NCI-H146 treated with DMSO at 0.1 percent for 48 hours (cell line): ENCODE data around the gene F2R.

Source experiments
- DNase-seq: peaks from one replicate; lab custom pipeline; 2025; ENCODE audit not compliant: unreplicated experiment; lab: John Stamatoyannopoulos, UW

F2R gene

GRCh38 chr5:76690037-76690679, 25.8 kb upstream of the F2R start:
- DNase-seq: no peak

- DNase-seq: no peak
These were observed 25.0 kb upstream of the F2R start for GRCh38 chr5:76690704-76691466.

GRCh38 chr5:76691467-76692273, 24.3 kb upstream of the F2R start:
- no peak for DNase-seq

GRCh38 chr5:76692274-76692540, 23.7 kb upstream of the F2R start:
- DNase-seq: no peak

GRCh38 chr5:76692651-76693050, 23.3 kb upstream of the F2R start:
- no peak for DNase-seq

- DNase-seq: no peak
These were observed 22.8 kb upstream of the F2R start for GRCh38 chr5:76693141-76693540.

- no peak for DNase-seq
These were observed 21.6 kb upstream of the F2R start for GRCh38 chr5:76694317-76694716.

- no peak for DNase-seq
These were observed 20.6 kb upstream of the F2R start for GRCh38 chr5:76695346-76695745.

GRCh38 chr5:76696251-76696650, 19.7 kb upstream of the F2R start:
- no peak for DNase-seq

GRCh38 chr5:76697670-76698069, 18.3 kb upstream of the F2R start:
- DNase-seq: no peak

- no peak for DNase-seq
These were observed 15.4 kb upstream of the F2R start for GRCh38 chr5:76700571-76700970.

GRCh38 chr5:76701298-76701697, 14.6 kb upstream of the F2R start:
- DNase-seq: no peak

GRCh38 chr5:76703707-76704106, 12.2 kb upstream of the F2R start:
- DNase-seq: no peak

- DNase-seq: no peak
These were observed 11.7 kb upstream of the F2R start for GRCh38 chr5:76704131-76704663.

GRCh38 chr5:76705574-76705973, 10.4 kb upstream of the F2R start:
- DNase-seq: no peak

GRCh38 chr5:76709762-76710161, 6.2 kb upstream of the F2R start:
- no peak for DNase-seq

- no peak for DNase-seq
These were observed 4.9 kb upstream of the F2R start for GRCh38 chr5:76710991-76711390.

GRCh38 chr5:76714751-76715485, 1.0 kb upstream of the F2R start:
- DNase-seq: no peak

GRCh38 chr5:76715486-76715735, 515 bp upstream of the F2R start:
- DNase-seq: no peak

GRCh38 chr5:76716456-76717157, 681 bp downstream of the F2R start:
- DNase-seq: no peak
